WTC11 (cell line): ENCODE results near the gene AFG3L2.

ENCODE experiments used
- ATF3 ChIP-seq: sonication (generic); formaldehyde crosslinking; conservative IDR thresholded peaks from 2 replicates; pipeline ENCODE4 v1.8.1; 2022; ENCODE audit warnings: mild to moderate bottlenecking, missing genetic modification reagents
- CREB1 ChIP-seq: sonication (generic); formaldehyde crosslinking; IDR thresholded peaks from 2 replicates; pipeline ENCODE4 v1.8.0; 2023; ENCODE audit warnings: mild to moderate bottlenecking, missing genetic modification reagents
- CTCF ChIP-seq: fragments of 200-600 bp; IDR thresholded peaks from 2 replicates; pipeline ENCODE4 v1.8.0; 2022; ENCODE audit warnings: antibody characterized with exemption
- E2F1 ChIP-seq: sonication (generic); formaldehyde crosslinking; IDR thresholded peaks from 2 replicates; pipeline ENCODE4 v1.8.0; 2022; ENCODE audit warnings: mild to moderate bottlenecking, missing genetic modification reagents
- E2F4 ChIP-seq: sonication (generic); formaldehyde crosslinking; IDR thresholded peaks from 2 replicates; pipeline ENCODE4 v1.8.1; 2022; ENCODE audit warnings: low read depth, mild to moderate bottlenecking, moderate library complexity, missing genetic modification reagents, borderline replicate concordance
- FOXP4 ChIP-seq: sonication (generic); formaldehyde crosslinking; IDR thresholded peaks from 2 replicates; pipeline ENCODE4 v1.8.0; 2022; ENCODE audit warnings: mild to moderate bottlenecking, missing genetic modification reagents
- JUN ChIP-seq: sonication (generic); formaldehyde crosslinking; IDR thresholded peaks from 2 replicates; pipeline ENCODE4 v1.8.0; 2023; ENCODE audit warnings: mild to moderate bottlenecking, missing genetic modification reagents
- PRDM15 ChIP-seq: sonication (generic); formaldehyde crosslinking; IDR thresholded peaks from 2 replicates; pipeline ENCODE4 v1.8.0; 2022; ENCODE audit warnings: missing genetic modification reagents
- ZBTB21 ChIP-seq: sonication (generic); formaldehyde crosslinking; IDR thresholded peaks from 2 replicates; pipeline ENCODE4 v1.8.1; 2023; ENCODE audit warnings: mild to moderate bottlenecking, missing genetic modification reagents, borderline replicate concordance
- ZNF121 ChIP-seq: sonication (generic); formaldehyde crosslinking; IDR thresholded peaks from 2 replicates; pipeline ENCODE4 v1.8.0; 2023; ENCODE audit warnings: missing genetic modification reagents

- TF ChIP-seq E2F1 (CRISPR knock-in tag) (no peak), ZNF121 (CRISPR knock-in tag) (no peak), ZBTB21 (CRISPR knock-in tag) (no peak), CREB1 (CRISPR knock-in tag) (no peak), CTCF (no peak), ATF3 (CRISPR knock-in tag) (no peak), E2F4 (CRISPR knock-in tag) (no peak), JUN (CRISPR knock-in tag) (no peak), PRDM15 (no peak), FOXP4 (CRISPR knock-in tag) (no peak)
These were observed 93.4 kb downstream of the AFG3L2 start for GRCh38 chr18:12283666-12284065.
